Stimulated activated CD8-positive, alpha-beta memory T cell treated with anti-CD3 and anti-CD28 coated beads, Interleukin-7, amount 100 ng/mL, for 48 hours (primary cell): ENCODE results near the gene IL1RAPL2.
"Not testable (repeated sequence)": the region's sequence is repeated elsewhere in the genome, so short reads cannot be mapped to it uniquely, and the experiment has no call there.

Experiments
- DNase-seq, 2 donors: peaks; one replicate each; pipeline ENCODE4 v3.0.0-alpha.2; 2020; ENCODE audit warnings: low read depth in 1 of 2; ENCODE audit errors: extremely low read depth in 1 of 2

Gene IL1RAPL2

GRCh38 chrX:104565791-104566680 is at the start of gene IL1RAPL2:
IL1RAPL2 (plus strand) TSS chrX:104566199.
- DNase-seq, result no peak

GRCh38 chrX:104522386-104522785 is 43.6 kb upstream of the IL1RAPL2 start:
- DNase-seq, result no peak

GRCh38 chrX:104523858-104524257 is 42.1 kb upstream of the IL1RAPL2 start:
- no peak for DNase-seq

- no peak for DNase-seq
Measured at GRCh38 chrX:104539081-104539480, 26.9 kb upstream of the IL1RAPL2 start.

- not testable (repeated sequence) for DNase-seq
Measured at GRCh38 chrX:104542447-104542846, 23.6 kb upstream of the IL1RAPL2 start.

- DNase-seq, result no peak
Measured at GRCh38 chrX:104564335-104564734, 1.7 kb upstream of the IL1RAPL2 start.

- no peak for DNase-seq
Measured at GRCh38 chrX:104564921-104565703, 887 bp upstream of the IL1RAPL2 start.

- no peak for DNase-seq
Measured at GRCh38 chrX:104566681-104567501, 892 bp downstream of the IL1RAPL2 start.

GRCh38 chrX:104567506-104567905 is 1.5 kb downstream of the IL1RAPL2 start:
- no peak for DNase-seq

- no peak for DNase-seq
Measured at GRCh38 chrX:104568304-104568915, 2.4 kb downstream of the IL1RAPL2 start.

- DNase-seq, result no peak
Measured at GRCh38 chrX:104618106-104618895, 52.3 kb downstream of the IL1RAPL2 start.

GRCh38 chrX:104621781-104622180 is 55.8 kb downstream of the IL1RAPL2 start:
- no peak for DNase-seq

GRCh38 chrX:104641176-104641575 is 75.2 kb downstream of the IL1RAPL2 start:
- no peak for DNase-seq

GRCh38 chrX:104647084-104647483 is 81.1 kb downstream of the IL1RAPL2 start:
- no peak for DNase-seq

- no peak for DNase-seq
Measured at GRCh38 chrX:104659005-104659744, 93.2 kb downstream of the IL1RAPL2 start.

- no peak for DNase-seq
Measured at GRCh38 chrX:104660092-104660491, 94.1 kb downstream of the IL1RAPL2 start.

GRCh38 chrX:104662694-104663093 is 96.7 kb downstream of the IL1RAPL2 start:
- no peak for DNase-seq

GRCh38 chrX:104665691-104666090 is 99.7 kb downstream of the IL1RAPL2 start:
- no peak for DNase-seq

- DNase-seq, result no peak
Measured at GRCh38 chrX:104668550-104668949, 102.6 kb downstream of the IL1RAPL2 start.
